Activated CD8-positive, alpha-beta memory T cell treated with anti-CD3 and anti-CD28 coated beads, Interleukin-2, amount 50 U/mL, for 24 hours (primary cell): ENCODE data around the gene PLEKHA7.

Experiments
- DNase-seq: peaks from one replicate; pipeline ENCODE4 v3.0.0-alpha.2; 2020; ENCODE audit errors: extremely low read depth

Gene PLEKHA7

GRCh38 chr11:16773981-16774935 lies 240.0 kb downstream of the PLEKHA7 start:
- DNase-seq, result no peak

GRCh38 chr11:16772141-16772512 lies 242.1 kb downstream of the PLEKHA7 start:
- DNase-seq, result no peak

GRCh38 chr11:16771350-16772140 lies 242.7 kb downstream of the PLEKHA7 start:
- no peak for DNase-seq

GRCh38 chr11:16770016-16770415 lies 244.2 kb downstream of the PLEKHA7 start:
- no peak for DNase-seq

- no peak for DNase-seq
Observed at GRCh38 chr11:16769386-16769785, 244.8 kb downstream of the PLEKHA7 start.

- no peak for DNase-seq
Observed at GRCh38 chr11:16767957-16768356, 246.3 kb downstream of the PLEKHA7 start.

GRCh38 chr11:16767137-16767536 lies 247.1 kb downstream of the PLEKHA7 start:
- DNase-seq, result no peak

- no peak for DNase-seq
Observed at GRCh38 chr11:16764888-16765287, 249.3 kb downstream of the PLEKHA7 start.

GRCh38 chr11:16763746-16764145 lies 250.5 kb downstream of the PLEKHA7 start:
- no peak for DNase-seq

GRCh38 chr11:16759857-16760508 lies 254.2 kb downstream of the PLEKHA7 start:
- DNase-seq, result no peak

GRCh38 chr11:16758382-16759024 lies 255.7 kb downstream of the PLEKHA7 start:
- no peak for DNase-seq

GRCh38 chr11:16750417-16750816 lies 263.8 kb downstream of the PLEKHA7 start:
- no peak for DNase-seq

GRCh38 chr11:16749666-16750065 lies 264.5 kb downstream of the PLEKHA7 start:
- DNase-seq, result no peak

GRCh38 chr11:16749092-16749491 lies 265.1 kb downstream of the PLEKHA7 start:
- no peak for DNase-seq

- DNase-seq, result no peak
Observed at GRCh38 chr11:16745950-16746605, 268.1 kb downstream of the PLEKHA7 start.

- DNase-seq, result no peak
Observed at GRCh38 chr11:16744128-16744725, 270.0 kb downstream of the PLEKHA7 start.

GRCh38 chr11:16743478-16743877 lies 270.7 kb downstream of the PLEKHA7 start:
- DNase-seq, result no peak

- DNase-seq, result no peak
Observed at GRCh38 chr11:16741473-16741872, 272.7 kb downstream of the PLEKHA7 start.

GRCh38 chr11:16738947-16739815 lies 275.0 kb downstream of the PLEKHA7 start:
- DNase-seq, result peak; percentile 1
